Hematopoietic multipotent progenitor cell treated with erythropoietin and hydrocortisone succinate and interleukin-3 and kit ligand, for 17 days (in vitro differentiated cells): ENCODE results near the gene CBLN3.

Source experiments
- DNase-seq: peaks from one replicate; pipeline ENCODE4 v3.0.0-alpha.2; 2015; ENCODE audit warnings: low spot score

The CBLN3 gene

DNA sequence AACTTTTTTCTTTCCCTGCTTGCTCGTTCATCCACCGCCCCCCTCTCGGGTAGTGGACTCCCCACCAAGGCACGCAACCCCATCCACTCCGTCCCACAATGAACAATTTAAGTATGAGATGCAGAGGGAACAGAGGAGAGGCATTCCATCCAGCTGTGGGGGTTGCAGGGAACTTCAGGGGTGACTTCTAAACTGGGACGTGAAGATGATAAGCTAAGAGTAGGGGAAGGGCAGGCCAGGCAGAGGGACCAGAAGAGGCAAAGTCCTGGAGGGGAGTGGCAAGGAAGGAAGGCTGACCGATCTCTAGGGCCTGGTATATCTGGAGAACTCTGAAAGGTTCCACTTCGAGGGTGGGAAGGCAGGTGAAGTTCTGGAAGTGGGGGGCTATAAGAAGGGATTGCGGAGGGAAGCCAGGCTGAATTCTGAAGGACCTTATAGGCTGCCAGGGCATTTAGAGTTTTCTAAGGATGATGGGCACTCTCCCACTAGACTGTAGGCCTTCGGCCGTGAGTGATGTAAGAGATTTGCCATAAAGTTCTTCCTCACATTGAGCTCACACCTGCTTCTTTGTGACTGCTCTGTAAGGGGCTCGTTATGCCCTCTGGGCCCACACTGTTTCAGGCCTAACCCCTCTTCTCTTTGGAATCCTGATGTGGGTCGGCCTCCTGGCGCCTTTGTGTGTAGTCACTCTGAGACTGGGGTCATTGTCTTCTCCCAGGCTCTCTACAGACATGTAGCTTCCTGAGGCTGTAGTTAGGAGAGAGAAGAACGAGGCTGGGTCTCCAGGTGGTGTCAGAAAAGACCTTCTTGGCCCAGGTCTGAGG is 49.3 kb downstream of the CBLN3 start:
- no peak for DNase-seq

- no peak for DNase-seq
Measured at GRCh38 chr14:24378981-24379906, 50.2 kb downstream of the CBLN3 start.

- DNase-seq: no peak
Measured at GRCh38 chr14:24378327-24378726, 51.1 kb downstream of the CBLN3 start.

- no peak for DNase-seq
Measured at GRCh38 chr14:24377657-24378056, 51.8 kb downstream of the CBLN3 start.

GRCh38 chr14:24377126-24377525 is 52.3 kb downstream of the CBLN3 start:
- no peak for DNase-seq
